Vagina (tissue), 2 donors: ENCODE measurements around the gene EVA1C.

Experiments
- POLR2A ChIP-seq, 2 donors: fragments of 450-650 bp; IDR thresholded peaks; one replicate each; pipeline ENCODE4 v1.6.1; 2017; ENCODE audit warnings: antibody characterized with exemption in 2 of 2, mild to moderate bottlenecking in 2 of 2, moderate library complexity in 2 of 2
- POLR2AphosphoS5 ChIP-seq, 2 donors: sonication (generic); formaldehyde crosslinking; IDR thresholded peaks; one replicate each; pipeline ENCODE4 v1.9.0; 2017; ENCODE audit warnings: antibody characterized with exemption in 2 of 2, mild to moderate bottlenecking in 2 of 2, low read depth in 1 of 2; ENCODE audit not compliant: insufficient read depth in 1 of 2
- TF ChIP-seq, protein P1 (sequence below), 3 experiments: fragments of 450-650 bp in 2 of 3; fragments of 200-600 bp in 1 of 3; sonication (generic) in 1 of 3; IDR thresholded peaks; one replicate each; pipeline ENCODE4 v1.5.1; 2017 to 2019; ENCODE audit warnings: antibody characterized with exemption in 3 of 3, mild to moderate bottlenecking in 2 of 3, moderate library complexity in 2 of 3

DNA sequence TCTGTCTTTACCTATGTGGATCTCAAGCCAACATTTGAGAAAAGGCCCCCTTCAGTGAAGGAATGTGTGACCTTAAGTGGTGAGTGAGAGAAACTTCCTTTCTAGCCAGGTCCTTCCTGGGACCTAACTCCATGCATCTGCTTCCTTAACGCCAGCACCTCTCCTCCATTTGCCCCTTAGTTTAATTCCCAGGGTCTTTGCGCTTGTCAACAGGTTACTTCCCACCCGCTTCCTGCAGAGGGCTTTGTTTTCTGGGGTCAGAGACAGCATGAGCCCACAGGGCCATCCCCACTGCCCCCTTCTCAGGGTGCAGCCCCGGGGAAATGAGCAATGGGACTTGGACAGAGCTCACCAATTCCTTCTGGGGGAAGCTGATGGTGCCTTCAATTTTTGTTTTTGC, 54.8 kb downstream of the EVA1C start:
- TF ChIP-seq POLR2AphosphoS5 (IDR thresholded peaks at IDR 0.05; ENCODE audit: insufficient read depth in 1 of 2, low read depth in 1 of 2) (no peak), POLR2A (IDR thresholded peaks at IDR 0.05) (no peak)
- TF ChIP-seq, protein P1, sequence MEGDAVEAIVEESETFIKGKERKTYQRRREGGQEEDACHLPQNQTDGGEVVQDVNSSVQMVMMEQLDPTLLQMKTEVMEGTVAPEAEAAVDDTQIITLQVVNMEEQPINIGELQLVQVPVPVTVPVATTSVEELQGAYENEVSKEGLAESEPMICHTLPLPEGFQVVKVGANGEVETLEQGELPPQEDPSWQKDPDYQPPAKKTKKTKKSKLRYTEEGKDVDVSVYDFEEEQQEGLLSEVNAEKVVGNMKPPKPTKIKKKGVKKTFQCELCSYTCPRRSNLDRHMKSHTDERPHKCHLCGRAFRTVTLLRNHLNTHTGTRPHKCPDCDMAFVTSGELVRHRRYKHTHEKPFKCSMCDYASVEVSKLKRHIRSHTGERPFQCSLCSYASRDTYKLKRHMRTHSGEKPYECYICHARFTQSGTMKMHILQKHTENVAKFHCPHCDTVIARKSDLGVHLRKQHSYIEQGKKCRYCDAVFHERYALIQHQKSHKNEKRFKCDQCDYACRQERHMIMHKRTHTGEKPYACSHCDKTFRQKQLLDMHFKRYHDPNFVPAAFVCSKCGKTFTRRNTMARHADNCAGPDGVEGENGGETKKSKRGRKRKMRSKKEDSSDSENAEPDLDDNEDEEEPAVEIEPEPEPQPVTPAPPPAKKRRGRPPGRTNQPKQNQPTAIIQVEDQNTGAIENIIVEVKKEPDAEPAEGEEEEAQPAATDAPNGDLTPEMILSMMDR (IDR thresholded peaks at IDR 0.05): no peak
